GM12874 (cell line): ENCODE measurements around the gene VSNL1.

Experiments used
- CTCF ChIP-seq: IDR thresholded peaks from 2 replicates; pipeline ENCODE4 v1.5.1; 2011; ENCODE audit warnings: low read depth, mild to moderate bottlenecking, control low read depth, low read length, moderate library complexity; ENCODE audit not compliant: insufficient read depth

The VSNL1 gene

GRCh38 chr2:17540093-17540812 is at the start of gene VSNL1:
TSS of gene VSNL1 (plus strand) at chr2:17540696. CDS start at chr2:17592075, 51,379 bp downstream.
- no peak for TF ChIP-seq CTCF

GRCh38 chr2:17495590-17495989 is 44.9 kb upstream of the VSNL1 start:
- no peak for TF ChIP-seq CTCF

- TF ChIP-seq CTCF = no peak
Measured at GRCh38 chr2:17497718-17498117, 42.8 kb upstream of the VSNL1 start.

- no peak for TF ChIP-seq CTCF
Measured at GRCh38 chr2:17506736-17507616, 33.5 kb upstream of the VSNL1 start.

- TF ChIP-seq CTCF = no peak
Measured at GRCh38 chr2:17515652-17516051, 24.8 kb upstream of the VSNL1 start.

GRCh38 chr2:17517481-17518211 is 22.9 kb upstream of the VSNL1 start:
- no peak for TF ChIP-seq CTCF
